GM12878 (cell line): ENCODE measurements around the gene ACADS. TPM values are rescaled to one million over a fixed set of nuclear protein-coding genes. Genes with fewer than 3 reads are reported as not detected.
A peak's percentile ranks its signal among the peaks of the same experiment; 100 is the strongest.

Experiments used
- ATAC-seq: fragments of 200-7000 bp; cut with Tn5 transposase; 3 replicates; pipeline ENCODE4 v1.9.1; 2020; ENCODE audit warnings: mild to moderate bottlenecking, moderate library complexity
- BruUV-seq: library from RNA; stranded (reverse); fragments of 400-500 nt; replicated peaks from 2 replicates; lab custom pipeline; 2021; lab: Mats Ljungman, UMichigan
- CTCF ChIA-PET: fragments of 300-600 bp; sonication (Branson Sonifier 250); formaldehyde crosslinking; extraction: SDS; loops from one replicate; lab custom pipeline; 2021; ENCODE audit warnings: inconsistent platforms; lab: Yijun Ruan, JAX
- POLR2A ChIA-PET: fragments of 350-600 bp; formaldehyde crosslinking; extraction: SDS; loops from one replicate; lab custom pipeline; 2021; ENCODE audit warnings: inconsistent platforms; lab: Charles Lee
- RAD21 ChIA-PET: fragments of 300-600 bp; sonication (Branson Sonifier 250); formaldehyde crosslinking; loops from one replicate; lab custom pipeline; 2023; ENCODE audit warnings: antibody characterized with exemption; ENCODE audit not compliant: unreplicated experiment; lab: Charles Lee
- SMC1A ChIA-PET: fragments of 300-600 bp; sonication (Branson Sonifier 250); formaldehyde crosslinking; loops from one replicate; lab custom pipeline; 2023; ENCODE audit not compliant: unreplicated experiment, uncharacterized antibody; lab: Charles Lee
- DNase-seq: peaks from one replicate; pipeline ENCODE4 v3.0.0-alpha.2; 2011; ENCODE audit warnings: low read depth, low spot score
- FAIRE-seq: peaks from 3 replicates; lab custom pipeline; 2011; peaks lifted over from hg19 to GRCh38; lab: Jason Lieb, UNC
- H2AFZ ChIP-seq: 2 replicates; pipeline ENCODE4 v1.6.0; 2011; ENCODE audit warnings: low read depth, low read length, control low read depth; ENCODE audit not compliant: control insufficient read depth
- H3K27ac ChIP-seq: 2 replicates; pipeline ENCODE4 v1.5.1; 2011; ENCODE audit warnings: control low read depth; ENCODE audit not compliant: control insufficient read depth, insufficient read depth
- H3K27me3 ChIP-seq, 2 experiments: replicated peaks in 1 of 2; 2 replicates each; pipeline versions ENCODE4 v1.6.0 to v1.6.1; 2011; ENCODE audit warnings: low read length in 1 of 2; ENCODE audit not compliant: control insufficient read depth in 2 of 2, insufficient read depth in 2 of 2
- H3K36me3 ChIP-seq, 2 experiments: 2 replicates each; pipeline ENCODE4 v1.5.1; 2011; ENCODE audit warnings: low read length in 1 of 2; ENCODE audit not compliant: control insufficient read depth in 2 of 2, insufficient read depth in 2 of 2
- H3K4me1 ChIP-seq: 2 replicates; pipeline ENCODE4 v1.6.1; 2011; ENCODE audit warnings: mild to moderate bottlenecking, low read length, moderate library complexity, mixed read lengths; ENCODE audit not compliant: control insufficient read depth, insufficient read depth
- H3K4me2 ChIP-seq: 2 replicates; pipeline ENCODE4 v1.6.0; 2011; ENCODE audit warnings: control low read depth; ENCODE audit not compliant: control insufficient read depth, insufficient read depth
- H3K4me3 ChIP-seq: fragments of 200-600 bp; sonication (generic); 2 replicates; pipeline ENCODE4 v1.5.1; 2016
- H3K79me2 ChIP-seq: 2 replicates; pipeline ENCODE4 v1.6.0; 2011; ENCODE audit warnings: low read length; ENCODE audit not compliant: control insufficient read depth, insufficient read depth
- H3K9ac ChIP-seq: 2 replicates; pipeline ENCODE4 v1.8.0; 2011; ENCODE audit warnings: low read length, control low read depth, mixed read lengths; ENCODE audit not compliant: control insufficient read depth, insufficient read depth
- H3K9me3 ChIP-seq: replicated peaks from 3 replicates; pipeline ENCODE4 v1.5.1; 2011; ENCODE audit warnings: mild to moderate bottlenecking, low read length; ENCODE audit not compliant: control insufficient read depth, insufficient read depth
- H4K20me1 ChIP-seq: 2 replicates; pipeline ENCODE4 v1.6.0; 2011; ENCODE audit not compliant: control insufficient read depth, insufficient read depth
- BHLHE40 ChIP-seq, 2 experiments: fragments of 450-650 bp in 1 of 2; IDR thresholded peaks; 2 replicates each; pipeline ENCODE4 v1.6.1; 2011 to 2017; ENCODE audit warnings: low read depth in 2 of 2, borderline replicate concordance in 1 of 2, improper control_type of control experiment in 1 of 2, low read length in 1 of 2, mild to moderate bottlenecking in 1 of 2
- CHD4 ChIP-seq: fragments of 200-600 bp; sonication (generic); IDR thresholded peaks from 2 replicates; pipeline ENCODE4 v1.6.1; 2016; ENCODE audit warnings: mild to moderate bottlenecking
- CTCF ChIP-seq, 3 experiments: IDR thresholded peaks in 2 of 3; conservative IDR thresholded peaks in 1 of 3; 2 replicates each; pipeline ENCODE4 v1.5.1; 2011; ENCODE audit warnings: low read depth in 3 of 3, low read length in 3 of 3, mild to moderate bottlenecking in 3 of 3, control low read depth in 2 of 3, moderate library complexity in 2 of 3, inconsistent platforms in 1 of 3, mixed read lengths in 1 of 3; ENCODE audit not compliant: control insufficient read depth in 2 of 3, insufficient read depth in 1 of 3; ENCODE audit errors: extremely low read depth in 1 of 3
- IRF5 ChIP-seq: fragments of 450-650 bp; IDR thresholded peaks from 2 replicates; pipeline ENCODE4 v1.6.1; 2017; ENCODE audit warnings: borderline replicate concordance
- LARP7 ChIP-seq: fragments of 450-650 bp; IDR thresholded peaks from 2 replicates; pipeline ENCODE4 v1.6.1; 2017; ENCODE audit warnings: mild to moderate bottlenecking
- MLLT1 ChIP-seq: fragments of 450-650 bp; IDR thresholded peaks from 2 replicates; pipeline ENCODE4 v1.6.1; 2016; ENCODE audit warnings: mild to moderate bottlenecking
- MTA2 ChIP-seq: fragments of 450-650 bp; IDR thresholded peaks from 2 replicates; pipeline ENCODE4 v1.6.1; 2016; ENCODE audit warnings: low read depth, mild to moderate bottlenecking, moderate library complexity
- MYB ChIP-seq: fragments of 150-350 bp; IDR thresholded peaks from 2 replicates; pipeline ENCODE4 v1.6.1; 2014; ENCODE audit warnings: mild to moderate bottlenecking, low read depth, low read length, borderline replicate concordance
- NBN ChIP-seq: fragments of 450-650 bp; IDR thresholded peaks from 2 replicates; pipeline ENCODE4 v1.6.1; 2016
- NFIC ChIP-seq: IDR thresholded peaks from 2 replicates; pipeline ENCODE4 v1.6.1; 2012; ENCODE audit warnings: low read depth, mild to moderate bottlenecking, inconsistent platforms, low read length, moderate library complexity
- RAD51 ChIP-seq: fragments of 450-650 bp; IDR thresholded peaks from 2 replicates; pipeline ENCODE4 v1.6.1; 2016; ENCODE audit warnings: moderate library complexity, mild to moderate bottlenecking, inconsistent platforms
- SMARCA5 ChIP-seq: fragments of 450-650 bp; IDR thresholded peaks from 2 replicates; pipeline ENCODE4 v1.6.1; 2017; ENCODE audit warnings: mild to moderate bottlenecking
- STAT3 ChIP-seq: IDR thresholded peaks from 2 replicates; pipeline ENCODE4 v1.6.1; 2011; ENCODE audit warnings: low read depth, low read length, improper control_type of control experiment
- TAF1 ChIP-seq: IDR thresholded peaks from 2 replicates; pipeline ENCODE4 v1.6.1; 2011; ENCODE audit warnings: mild to moderate bottlenecking, low read depth, low read length, borderline replicate concordance
- ZSCAN29 ChIP-seq: fragments of 450-650 bp; IDR thresholded peaks from 2 replicates; pipeline ENCODE4 v1.6.1; 2017; ENCODE audit warnings: mild to moderate bottlenecking, moderate library complexity
- WGBS: methylation state at CpG from one replicate; pipeline ENCODE4 v1.1.6; 2016; ENCODE audit warnings: low lambda C conversion rate; ENCODE audit not compliant: insufficient replicate concordance, insufficient coverage; ENCODE audit errors: missing lambda C conversion rate; 5-methylcytosine and 5-hydroxymethylcytosine counted together
- in situ Hi-C: fragments of 300-500 bp; cut with MboI; formaldehyde crosslinking; loops from 9 replicates; pipeline ENCODE4 v1.14.3; 2018; ENCODE audit warnings: mixed read lengths
- intact Hi-C: fragments of 100-400 bp; cut with micrococcal nuclease; formaldehyde crosslinking; loops from one replicate; pipeline ENCODE4 v1.14.2; 2022; ENCODE audit not compliant: unreplicated experiment
- polyA plus RNA-seq, 11 experiments: library from polyadenylated mRNA; depleted of rRNA in 4 of 11; unstranded in 6 of 11; stranded (reverse) in 5 of 11; fragments of >200 nt; fragmentation: Nextera tagmentation in 4 of 11; fragmentation: Illumina TruSeq in 1 of 11; extraction: Ambion mirVana in 4 of 11; extraction: Trizol in 1 of 11; gene quantifications; 1 replicate in 1 of 11; 2 replicates in 10 of 11; pipeline versions ENCODE4 v1.2.1 to v1.2.3, GENCODE V29; 2011 to 2016; ENCODE audit warnings: inconsistent platforms in 2 of 11, missing spikeins in 2 of 11, low read depth in 1 of 11
- total RNA-seq, 4 experiments: library from RNA; depleted of rRNA in 3 of 4; stranded (reverse); fragments of >200 nt in 3 of 4; fragmentation: Illumina TruSeq in 1 of 4; extraction: Trizol in 1 of 4; gene quantifications; 2 replicates each; pipeline versions ENCODE4 v1.2.1 to v1.2.3, GENCODE V29; 2013 to 2021

Gene ACADS
- total and polyA plus RNA-seq, 10 of the 15 experiments (the other 5 are each of a cell fraction or from before 2014, with no cell fraction given), result 0.05 to 18.1 (median 10.2) TPM

GRCh38 chr12:120686690-120687577 is 38.7 kb upstream of the ACADS start, which contains the start of gene MLEC (continued):
- TF ChIP-seq TAF1, result 0 out of 2 replicates have a peak, but pooled peaks have one; percentile 45

DNA sequence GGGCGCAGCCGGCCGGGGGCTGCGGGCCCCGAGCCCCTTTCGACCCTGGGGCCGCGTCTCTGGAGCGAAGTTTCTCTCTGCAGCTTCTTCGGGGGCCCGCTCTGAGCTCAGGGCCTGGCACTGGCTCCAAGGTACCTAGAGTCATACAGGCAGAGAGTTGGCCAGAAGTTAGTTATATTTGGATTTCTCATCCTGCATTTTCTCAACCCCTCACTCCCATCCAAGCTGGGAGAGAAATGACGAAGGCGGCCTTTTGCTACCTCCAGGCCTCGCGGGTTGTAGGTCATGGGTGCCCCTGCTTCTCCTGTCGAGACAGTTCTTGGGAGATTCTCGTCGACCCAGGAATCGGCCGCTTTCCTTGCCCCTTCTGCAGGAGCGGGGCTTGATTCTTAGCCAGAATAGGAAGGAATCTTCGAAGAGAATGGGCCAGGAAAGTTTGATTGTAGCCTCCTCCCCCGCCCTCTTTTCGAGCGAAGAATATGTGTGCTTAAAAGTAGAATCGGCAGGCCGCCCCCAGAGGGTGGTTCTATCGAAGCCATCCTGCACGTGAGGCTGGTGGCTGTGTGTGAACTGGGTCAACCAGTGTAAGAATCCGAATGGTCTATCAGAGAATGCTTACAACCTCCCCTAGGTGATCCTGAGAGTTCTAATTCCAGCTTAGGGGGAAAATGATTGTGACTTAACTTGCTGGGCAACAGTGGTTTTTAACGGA is 37.9 kb upstream of the ACADS start:
- RAD21 ChIA-PET, result interaction anchor here (0.8 to 8.9 kb wide), 9 partner anchors 10 to 284 kb away, joined by 3 to 144 read pairs (median 11); partner anchors contain the start of genes POP5 and UNC119B
- SMC1A ChIA-PET, result interaction anchor here (1.0 to 11.7 kb wide), 11 partner anchors 10 to 284 kb away, joined by 3 to 167 read pairs (median 6); partner anchors contain the start of genes POP5 and UNC119B
- H2AFZ ChIP-seq, result no peak overlapping the region
- no peak for TF ChIP-seq NBN
- TF ChIP-seq MTA2, result no peak
- TF ChIP-seq BHLHE40 (IDR thresholded peaks at IDR 0.05; ENCODE audit: borderline replicate concordance in 1 of 2, low read depth in 2 of 2, low read length in 1 of 2), result peak; percentile 96
- TF ChIP-seq CHD4, result no peak
- 0 out of 6 replicates have a peak, but pooled peaks of 1 of the 3 experiments have one; percentile 4 for TF ChIP-seq CTCF (IDR thresholded peaks at IDR 0.05 in 2 of 3, conservative IDR thresholded peaks at IDR 0.05 in 1 of 3; ENCODE audit: control insufficient read depth in 2 of 3, extremely low read depth in 1 of 3, insufficient read depth in 1 of 3, low read depth in 3 of 3, low read length in 3 of 3)
- TF ChIP-seq NFIC, result no peak
- TF ChIP-seq IRF5, result no peak
- TF ChIP-seq RAD51, result peak; percentile 32; the same call in 1 of the 2 replicates
- TF ChIP-seq MLLT1, result peak; percentile 40; the same call in 1 of the 2 replicates
- no peak for TF ChIP-seq MYB
- 0 out of 2 replicates have a peak, but pooled peaks have one; percentile 4 for TF ChIP-seq SMARCA5
- TF ChIP-seq STAT3, result no peak
- peak; percentile 65; the same call in 1 of the 2 replicates for TF ChIP-seq ZSCAN29
- TF ChIP-seq LARP7, result no peak

More for the DNA sequence above, 37.9 kb upstream of the ACADS start:
- Histone ChIP-seq H3K4me2 (peak overlapping the region; percentile 70), H3K4me3 (peak overlapping the region; percentile 97), H3K9me3 (peaks cover 2% of the 10 kb centered on the region; the same call in 1 of the 3 replicates), H3K27ac (peak overlapping the region; percentile 74), H4K20me1 (no peaks in the 10 kb centered on the region; the same call in 1 of the 2 replicates), H3K4me1 (peaks cover 15% of the 10 kb centered on the region), H3K27me3 (no peaks in the 10 kb centered on the region), H3K9ac (peak overlapping the region; percentile 86), H3K36me3 (peaks cover 0 to 2% of the 10 kb centered on the region in 2 experiments; a peak in 2 of 4 replicates), H3K79me2 (peaks cover 57% of the 10 kb centered on the region)
- no TSS peak for BruUV-seq
- ChIA-PET CTCF (interaction anchor here (0.7 to 24.8 kb wide), 14 partner anchors 9 to 285 kb away, joined by 3 to 454 read pairs (median 4); partner anchors contain the start of genes CABP1 and POP5), POLR2A (interaction anchor here (1.0 to 7.4 kb wide), 12 partner anchors 9 to 284 kb away, joined by 3 to 57 read pairs (median 6); partner anchors contain the start of gene POP5)
- intact Hi-C loops, result loop anchor here (2.0 to 5.0 kb wide), 4 partner anchors 25 to 283 kb away; no protein-coding TSS in a partner anchor
- ATAC-seq, result no peak
- under 1% methylated on average over 31 of the region's 31 CpGs for WGBS
- in situ Hi-C loops, result no loop called here
- FAIRE-seq, result no peak
- no peak for DNase-seq
